Measurements from ENCODE around the gene PUM1. TPM values are rescaled to one million over a fixed set of nuclear protein-coding genes. Genes with fewer than 3 reads are reported as not detected.

PUM1 gene
- total and polyA plus RNA-seq, 2 donors (not counting 1 experiment from before 2014, with no cell fraction given), result 59.3 to 70.5 TPM

DNA sequence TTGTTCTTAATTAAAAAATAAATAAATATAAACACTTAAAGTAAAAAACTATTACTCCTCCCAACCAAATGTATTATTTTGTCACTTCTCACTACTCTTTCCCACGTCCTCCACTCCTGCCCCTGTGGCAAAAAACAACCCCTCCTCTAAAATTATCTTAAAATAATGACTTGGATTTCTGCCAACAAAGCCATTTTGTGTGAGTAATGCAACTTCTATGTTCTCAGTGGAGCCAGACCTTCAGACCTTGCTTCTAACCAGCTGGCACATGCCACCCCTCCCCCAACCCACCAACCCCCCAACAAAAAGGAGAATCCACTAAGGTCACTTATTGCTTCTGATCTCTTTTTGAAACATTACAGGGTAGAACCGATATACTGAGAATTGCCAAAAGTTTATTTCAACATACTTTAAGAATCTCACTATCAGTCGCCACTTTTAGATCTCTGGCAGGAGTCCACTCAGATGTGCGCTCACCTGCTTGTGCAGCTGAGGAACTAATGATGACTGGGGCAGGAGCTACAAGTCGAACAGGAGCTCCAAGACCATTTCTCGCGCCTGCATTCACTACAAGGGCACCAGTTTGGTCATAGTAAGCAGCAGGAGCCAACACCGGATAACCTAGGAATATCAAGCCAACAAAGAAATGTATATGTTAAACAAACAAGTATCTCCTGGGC, 98.7 kb downstream of the PUM1 start:
- Histone ChIP-seq H3K9ac (ENCODE audit: insufficient read depth, low read length) (no peak overlapping the region), H3K79me2 (ENCODE audit: control insufficient read depth, insufficient read depth, low read length) (peaks cover 30% of the 10 kb centered on the region), H3K36me3 (ENCODE audit: control insufficient read depth, insufficient read depth, low read length) (peaks cover 16% of the 10 kb centered on the region), H4K20me1 (ENCODE audit: control insufficient read depth, extremely low read depth, insufficient read depth, low read length) (no peaks in the 10 kb centered on the region), H3K4me1 (ENCODE audit: control insufficient read depth, extremely low read depth, insufficient read depth, low read length) (peaks cover 5% of the 10 kb centered on the region), H3K4me2 (ENCODE audit: extremely low read depth, insufficient read depth, low read length) (no peak overlapping the region), H2AFZ (ENCODE audit: low read length) (no peak overlapping the region), H3K27me3 (ENCODE audit: control insufficient read depth, insufficient read depth, low read length) (no peaks in the 10 kb centered on the region), H3K27ac (ENCODE audit: insufficient read depth, low read length) (no peak overlapping the region), H3K9me3 (ENCODE audit: control insufficient read depth, insufficient read depth, low read depth, low read length) (no peaks in the 10 kb centered on the region), H3K4me3 (replicated peaks in 1 of 4; ENCODE audit: control extremely low read depth in 1 of 4, insufficient read depth in 1 of 4, low read depth in 3 of 4, low read length in 4 of 4) (no peak overlapping the region)
- no peak for TF ChIP-seq EZH2 (IDR thresholded peaks at IDR 0.05; ENCODE audit: low read length, missing control alignments)
- TF ChIP-seq, protein P1, sequence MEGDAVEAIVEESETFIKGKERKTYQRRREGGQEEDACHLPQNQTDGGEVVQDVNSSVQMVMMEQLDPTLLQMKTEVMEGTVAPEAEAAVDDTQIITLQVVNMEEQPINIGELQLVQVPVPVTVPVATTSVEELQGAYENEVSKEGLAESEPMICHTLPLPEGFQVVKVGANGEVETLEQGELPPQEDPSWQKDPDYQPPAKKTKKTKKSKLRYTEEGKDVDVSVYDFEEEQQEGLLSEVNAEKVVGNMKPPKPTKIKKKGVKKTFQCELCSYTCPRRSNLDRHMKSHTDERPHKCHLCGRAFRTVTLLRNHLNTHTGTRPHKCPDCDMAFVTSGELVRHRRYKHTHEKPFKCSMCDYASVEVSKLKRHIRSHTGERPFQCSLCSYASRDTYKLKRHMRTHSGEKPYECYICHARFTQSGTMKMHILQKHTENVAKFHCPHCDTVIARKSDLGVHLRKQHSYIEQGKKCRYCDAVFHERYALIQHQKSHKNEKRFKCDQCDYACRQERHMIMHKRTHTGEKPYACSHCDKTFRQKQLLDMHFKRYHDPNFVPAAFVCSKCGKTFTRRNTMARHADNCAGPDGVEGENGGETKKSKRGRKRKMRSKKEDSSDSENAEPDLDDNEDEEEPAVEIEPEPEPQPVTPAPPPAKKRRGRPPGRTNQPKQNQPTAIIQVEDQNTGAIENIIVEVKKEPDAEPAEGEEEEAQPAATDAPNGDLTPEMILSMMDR (conservative IDR thresholded peaks at IDR 0.05 in 1 of 2, IDR thresholded peaks at IDR 0.05 in 1 of 2; ENCODE audit: low read depth in 1 of 2, low read length in 2 of 2), result no peak
- DNase-seq (ENCODE audit: low read depth in 2 of 2), result peak; percentile 74 to 86

DNA sequence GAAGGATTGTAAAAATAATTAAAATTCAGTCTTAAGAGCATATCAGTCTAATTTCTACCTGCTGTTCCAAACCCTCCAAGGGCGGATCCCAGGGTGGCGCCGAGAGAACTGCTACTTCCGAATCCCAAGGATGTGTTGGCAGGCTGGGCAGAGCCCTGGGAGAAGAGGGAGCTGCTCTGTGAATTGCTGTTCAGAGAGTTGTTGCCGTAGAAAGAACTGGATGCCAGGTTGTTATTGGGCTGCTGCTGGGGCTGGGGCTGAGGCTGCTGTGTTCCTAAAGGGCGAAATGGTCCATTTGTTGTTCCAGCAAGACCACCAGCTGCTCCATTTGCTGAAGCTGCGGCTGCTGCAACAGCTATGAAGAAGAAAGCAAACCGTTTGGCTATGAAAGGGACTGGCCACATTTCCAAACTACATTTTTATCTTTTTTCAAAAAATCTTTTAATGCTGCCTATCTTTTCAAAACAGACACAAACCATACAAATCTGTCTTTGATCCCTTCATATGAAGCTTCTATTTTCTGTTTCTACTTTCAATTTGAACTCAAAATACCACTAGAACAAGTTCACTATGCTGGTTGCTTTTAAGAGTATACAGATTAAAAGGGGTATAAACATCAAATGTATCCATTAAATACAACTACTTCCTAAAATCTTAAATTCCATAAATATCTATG, 99.5 kb downstream of the PUM1 start:
- Histone ChIP-seq H3K4me3 (replicated peaks in 1 of 4; ENCODE audit: control extremely low read depth in 1 of 4, insufficient read depth in 1 of 4, low read depth in 3 of 4, low read length in 4 of 4) (no peak overlapping the region), H3K79me2 (ENCODE audit: control insufficient read depth, insufficient read depth, low read length) (peaks cover 23% of the 10 kb centered on the region), H3K9me3 (ENCODE audit: control insufficient read depth, insufficient read depth, low read depth, low read length) (no peaks in the 10 kb centered on the region), H4K20me1 (ENCODE audit: control insufficient read depth, extremely low read depth, insufficient read depth, low read length) (no peaks in the 10 kb centered on the region), H2AFZ (ENCODE audit: low read length) (no peak overlapping the region), H3K27ac (ENCODE audit: insufficient read depth, low read length) (peak overlapping the region; percentile 20), H3K4me2 (ENCODE audit: extremely low read depth, insufficient read depth, low read length) (no peak overlapping the region), H3K36me3 (ENCODE audit: control insufficient read depth, insufficient read depth, low read length) (peaks cover 16% of the 10 kb centered on the region), H3K4me1 (ENCODE audit: control insufficient read depth, extremely low read depth, insufficient read depth, low read length) (peaks cover 5% of the 10 kb centered on the region), H3K27me3 (ENCODE audit: control insufficient read depth, insufficient read depth, low read length) (no peaks in the 10 kb centered on the region), H3K9ac (ENCODE audit: insufficient read depth, low read length) (no peak overlapping the region)
- DNase-seq (ENCODE audit: low read depth in 2 of 2), result no peak
- TF ChIP-seq EZH2 (IDR thresholded peaks at IDR 0.05; ENCODE audit: low read length, missing control alignments), result no peak
- TF ChIP-seq, protein P1 (conservative IDR thresholded peaks at IDR 0.05 in 1 of 2, IDR thresholded peaks at IDR 0.05 in 1 of 2; ENCODE audit: low read depth in 1 of 2, low read length in 2 of 2), result no peak

DNA sequence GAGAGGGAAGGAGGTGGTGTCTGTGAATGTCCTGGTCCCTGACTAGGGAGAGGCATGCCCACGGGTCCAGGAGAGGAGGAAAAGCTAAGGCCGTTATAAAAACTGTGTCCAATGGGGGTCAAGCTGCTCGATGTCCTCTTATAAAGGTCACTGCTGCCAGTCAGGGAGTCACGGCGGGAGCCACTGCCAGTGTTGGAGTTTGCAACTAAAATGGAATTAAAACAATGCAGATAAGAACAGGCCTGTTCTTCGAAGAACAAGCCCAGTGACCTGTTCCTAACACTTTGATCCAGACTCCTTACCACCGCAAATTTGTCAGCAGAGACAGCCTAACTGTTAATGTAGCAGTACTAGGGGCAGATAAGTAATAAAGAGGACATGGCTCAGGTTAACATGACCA, 100.8 kb downstream of the PUM1 start:
- H3K4me3 ChIP-seq (replicated peaks in 1 of 4; ENCODE audit: control extremely low read depth in 1 of 4, insufficient read depth in 1 of 4, low read depth in 3 of 4, low read length in 4 of 4), result no peak overlapping the region
- H3K27me3 ChIP-seq (ENCODE audit: control insufficient read depth, insufficient read depth, low read length), result no peaks in the 10 kb centered on the region
- peaks cover 17% of the 10 kb centered on the region for H3K79me2 ChIP-seq (ENCODE audit: control insufficient read depth, insufficient read depth, low read length)
- no peak overlapping the region for H3K27ac ChIP-seq (ENCODE audit: insufficient read depth, low read length)
- TF ChIP-seq, protein P1 (conservative IDR thresholded peaks at IDR 0.05 in 1 of 2, IDR thresholded peaks at IDR 0.05 in 1 of 2; ENCODE audit: low read depth in 1 of 2, low read length in 2 of 2), result no peak
- TF ChIP-seq EZH2 (IDR thresholded peaks at IDR 0.05; ENCODE audit: low read length, missing control alignments), result no peak
- H2AFZ ChIP-seq (ENCODE audit: low read length), result no peak overlapping the region
- no peak overlapping the region for H3K9ac ChIP-seq (ENCODE audit: insufficient read depth, low read length)
- peaks cover 5% of the 10 kb centered on the region for H3K4me1 ChIP-seq (ENCODE audit: control insufficient read depth, extremely low read depth, insufficient read depth, low read length)
- H3K9me3 ChIP-seq (ENCODE audit: control insufficient read depth, insufficient read depth, low read depth, low read length), result no peaks in the 10 kb centered on the region
- DNase-seq (ENCODE audit: low read depth in 2 of 2), result peak in 1 of 2 donors; percentile 35
- H3K36me3 ChIP-seq (ENCODE audit: control insufficient read depth, insufficient read depth, low read length), result peaks cover 16% of the 10 kb centered on the region
- H4K20me1 ChIP-seq (ENCODE audit: control insufficient read depth, extremely low read depth, insufficient read depth, low read length), result no peaks in the 10 kb centered on the region
- H3K4me2 ChIP-seq (ENCODE audit: extremely low read depth, insufficient read depth, low read length), result no peak overlapping the region
